ENCODE results near the gene ABCC11.

GRCh38 chr16:48295488-48296281 lies 48.3 kb upstream of the ABCC11 start:
- TF ChIP-seq POLR2AphosphoS5 (IDR thresholded peaks at IDR 0.05; ENCODE audit: low read depth, low read length) (no peak), TAF1 (IDR thresholded peaks at IDR 0.05; ENCODE audit: borderline replicate concordance, insufficient read depth, low read length) (no peak), REST (IDR thresholded peaks at IDR 0.05; ENCODE audit: insufficient read depth in 1 of 2, low read depth in 2 of 2, low read length in 2 of 2) (no peak), SIN3A (IDR thresholded peaks at IDR 0.05; ENCODE audit: borderline replicate concordance, insufficient read depth, low read length) (no peak), FOXP2 (optimal IDR thresholded peaks at IDR 0.05; ENCODE audit: borderline replicate concordance, extremely low read depth, extremely low read length, insufficient read depth) (no peak)

Data from PFSK-1 (cell line).